RPMI7951 (cell line): ENCODE results near the gene MTHFD2L. TPM values are rescaled to one million over a fixed set of nuclear protein-coding genes. Genes with fewer than 3 reads are reported as not detected.
A peak's percentile ranks its signal among the peaks of the same experiment; 100 is the strongest.
"Not testable (repeated sequence)": the region's sequence is repeated elsewhere in the genome, so short reads cannot be mapped to it uniquely, and the experiment has no call there.

Source experiments
- DNase-seq: peaks from one replicate; pipeline ENCODE4 v3.0.0-alpha.2; 2012; ENCODE audit warnings: low read depth
- total RNA-seq: library from RNA; depleted of rRNA; stranded (reverse); fragments of >200 nt; shearing (Covaris generic); gene quantifications from 2 replicates; pipeline ENCODE4 v1.2.3, GENCODE V29; 2014; rRNA removed

MTHFD2L gene
- total RNA-seq, 1 experiment from 2014 or later, result 11.9 TPM

DNA sequence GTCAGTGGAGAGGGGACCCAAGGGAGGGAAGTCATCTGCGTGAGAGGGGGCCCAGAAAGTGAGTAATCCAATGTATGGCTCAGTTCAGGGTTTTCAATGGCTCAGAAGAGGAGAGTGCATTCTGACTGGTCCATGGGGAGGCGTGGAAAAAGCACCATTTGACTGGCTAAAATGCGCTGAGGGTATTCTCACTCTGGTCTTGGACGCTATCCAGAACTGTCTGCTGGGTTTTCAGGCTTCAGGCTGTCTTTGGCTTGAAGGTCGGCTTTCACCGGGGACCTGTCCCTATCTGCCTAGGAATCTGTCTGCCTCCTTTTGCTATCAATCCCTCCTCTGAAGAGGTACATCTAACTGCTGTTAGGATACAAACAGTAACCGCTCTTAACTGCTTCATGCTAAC is 176.7 kb downstream of the MTHFD2L start:
- peak; percentile 62 for DNase-seq

DNA sequence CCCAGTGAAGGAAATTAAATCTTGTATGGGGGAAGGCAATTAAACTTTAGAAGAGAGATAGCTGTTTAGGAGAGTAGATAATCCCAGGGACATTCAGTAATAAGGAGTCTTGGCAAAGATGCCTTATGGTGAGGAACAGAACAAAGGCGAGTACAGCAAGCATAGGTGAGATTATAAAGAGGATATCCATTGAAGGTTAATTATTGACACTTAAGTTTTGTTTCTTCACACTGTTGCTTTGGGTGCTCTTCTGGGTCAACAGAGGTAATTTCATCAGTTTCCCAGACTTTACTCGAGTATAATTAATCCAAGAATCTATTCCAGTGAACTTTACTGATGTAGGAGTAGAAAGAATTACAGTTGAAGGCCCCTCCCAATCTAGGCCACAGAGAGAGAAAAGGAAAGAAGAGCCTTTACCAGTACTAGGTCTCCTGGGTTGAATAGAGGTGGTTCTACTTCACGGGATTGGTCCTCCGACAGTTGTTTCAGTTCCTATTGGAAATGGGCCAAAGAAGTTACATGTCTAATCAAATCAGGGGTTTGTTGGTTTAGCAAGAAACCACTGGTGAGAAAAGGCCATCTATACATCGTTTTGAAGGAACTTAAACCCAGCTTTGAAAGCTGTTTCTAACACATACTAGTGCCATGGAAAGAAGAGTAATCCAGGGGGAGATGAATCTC is 177.6 kb downstream of the MTHFD2L start:
- no peak for DNase-seq

DNA sequence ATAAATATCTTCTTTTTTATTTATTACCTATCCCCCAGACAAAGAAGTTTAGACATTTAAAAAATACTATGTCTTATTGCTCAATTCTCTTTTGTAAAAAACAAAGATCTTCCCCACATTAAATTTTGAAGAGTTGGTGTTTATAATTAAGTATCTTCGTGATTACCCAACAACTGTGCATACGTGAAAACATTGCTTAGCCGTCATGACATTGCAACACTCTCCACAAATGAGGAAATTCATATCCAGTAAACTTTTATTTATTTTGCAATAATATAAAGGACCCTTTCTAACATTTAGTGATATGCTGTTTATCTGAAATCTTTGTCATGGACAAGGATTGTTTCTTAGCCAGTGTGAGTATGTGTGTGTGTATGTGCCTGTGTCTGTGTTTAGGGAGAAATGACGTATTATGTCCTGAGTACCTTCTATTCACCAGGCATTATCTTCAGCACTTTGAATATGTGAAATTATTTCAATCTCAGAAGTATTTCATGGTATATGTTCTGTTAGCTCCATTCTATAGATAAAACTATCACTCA is 180.9 kb downstream of the MTHFD2L start:
- DNase-seq, result no peak

DNA sequence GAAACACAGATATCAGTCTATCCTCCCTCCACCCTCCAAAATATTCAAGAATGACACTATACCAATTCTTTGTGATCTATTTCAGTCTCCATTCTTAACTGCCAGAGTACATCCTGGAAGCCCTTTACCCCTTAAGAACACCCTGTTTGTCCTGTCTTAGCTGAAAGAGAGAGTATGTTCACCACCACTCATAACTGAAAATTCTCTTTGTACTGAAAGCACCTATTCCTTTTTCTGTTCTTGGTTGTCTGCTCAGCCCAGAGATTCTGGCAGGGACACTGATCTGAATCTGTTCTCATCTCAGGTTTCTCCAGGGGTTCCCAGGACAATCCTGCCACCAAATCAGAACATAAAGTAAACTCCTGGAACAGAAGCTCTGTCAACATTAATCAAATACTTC is 181.6 kb downstream of the MTHFD2L start:
- DNase-seq, result no peak

DNA sequence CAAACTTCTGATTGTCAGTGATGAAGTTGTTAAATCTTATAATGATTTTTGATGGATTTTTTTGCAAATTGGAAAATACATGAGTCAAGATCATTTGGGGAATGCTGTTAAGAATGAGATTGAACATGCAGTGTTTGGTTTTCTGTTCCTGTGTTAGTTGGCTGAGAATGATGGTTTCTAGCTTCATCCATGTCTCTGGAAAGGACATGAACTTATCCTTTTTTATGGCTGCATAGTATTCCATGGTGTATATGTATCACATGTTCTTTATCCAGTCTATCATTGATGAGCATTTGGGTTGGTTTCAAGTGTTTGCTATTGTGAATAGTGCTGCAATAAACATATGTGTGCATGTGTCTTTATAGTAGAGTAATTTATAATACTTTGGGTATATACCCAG is 182.5 kb downstream of the MTHFD2L start:
- not testable (repeated sequence) for DNase-seq

DNA sequence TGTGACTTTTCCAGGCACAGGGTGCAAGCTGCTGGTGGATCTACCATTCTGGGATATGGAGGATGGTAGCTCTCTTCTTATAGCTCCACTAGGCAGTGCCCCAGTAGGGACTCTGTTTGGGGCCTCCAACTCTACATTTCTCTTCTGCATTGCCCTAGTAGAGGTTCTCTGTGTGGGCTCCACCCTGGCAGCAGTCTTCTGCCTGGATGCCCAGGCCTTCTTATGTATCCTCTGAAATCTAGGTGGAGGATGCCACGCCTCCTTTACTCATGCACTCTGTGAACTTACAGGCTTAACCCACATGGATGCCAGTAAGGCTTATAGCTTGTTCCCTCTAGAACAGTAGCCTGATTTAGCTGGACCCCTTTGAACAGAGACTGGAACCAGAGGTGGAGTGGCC is 186.1 kb downstream of the MTHFD2L start:
- DNase-seq, result no peak

Other genes with a start within 250 kb of the MTHFD2L start
- gene PF4, start 176.1 kb upstream of the MTHFD2L start, total RNA-seq, result not detected in 2 replicates
- gene PPBP, start 169.9 kb upstream of the MTHFD2L start, total RNA-seq, result not detected in 2 replicates
- 2.7 and 3.2 TPM in 2 replicates for gene CXCL5, start 159.4 kb upstream of the MTHFD2L start, total RNA-seq
- 1.1 and 1.8 TPM in 2 replicates for gene CXCL3, start 119.4 kb upstream of the MTHFD2L start, total RNA-seq
- 0.72 and 0.88 TPM in 2 replicates for gene CXCL2, start 58.9 kb upstream of the MTHFD2L start, total RNA-seq
- gene EPGN, start 150.4 kb downstream of the MTHFD2L start, total RNA-seq, result 0.59 and 0.72 TPM in 2 replicates
- 46.3 TPM in 2 replicates for gene EREG, start 207.0 kb downstream of the MTHFD2L start, total RNA-seq